ENCODE data around the gene NFYC. TPM values are rescaled to one million over a fixed set of nuclear protein-coding genes. Genes with fewer than 3 reads are reported as not detected.
"Not testable (repeated sequence)": the region's sequence is repeated elsewhere in the genome, so short reads cannot be mapped to it uniquely, and the experiment has no call there.

The NFYC gene
- total RNA-seq, 4 donors from 2014 or later = 31.8 to 63.3 (median 44.0) TPM

- DNase-seq = no peak
- Histone ChIP-seq H3K27me3 (no peaks in the 10 kb centered on the region), H3K27ac (no peak overlapping the region), H3K4me3 (no peak overlapping the region), H3K9me3 (no peaks in the 10 kb centered on the region), H3K4me1 (peaks cover 0 to 7% of the 10 kb centered on the region in 2 donors), H3K36me3 (no peaks in the 10 kb centered on the region)
- no peak for TF ChIP-seq CTCF (IDR thresholded peaks at IDR 0.05)
- TF ChIP-seq POLR2A (IDR thresholded peaks at IDR 0.05) = no peak
- intact Hi-C loops (cut with DNase I; ENCODE audit: low total_unique reads) = no loop called here
Measured at GRCh38 chr1:40697436-40697835, 5.9 kb downstream of the NFYC start.

GRCh38 chr1:40699787-40700186, 8.3 kb downstream of the NFYC start:
- Histone ChIP-seq H3K9me3 (no peaks in the 10 kb centered on the region), H3K4me1 (no peaks in the 10 kb centered on the region), H3K36me3 (no peaks in the 10 kb centered on the region), H3K27ac (peak overlapping the region; percentile 44 to 45), H3K4me3 (no peak overlapping the region), H3K27me3 (no peaks in the 10 kb centered on the region)
- TF ChIP-seq CTCF (IDR thresholded peaks at IDR 0.05) (no peak), POLR2A (IDR thresholded peaks at IDR 0.05) (no peak)
- intact Hi-C loops (cut with DNase I; ENCODE audit: low total_unique reads) = no loop called here
- no peak for DNase-seq

GRCh38 chr1:40701684-40702083, 10.2 kb downstream of the NFYC start:
- intact Hi-C loops (cut with DNase I; ENCODE audit: low total_unique reads) = no loop called here
- H3K4me3 ChIP-seq = no peak overlapping the region
- no peak for DNase-seq
- TF ChIP-seq CTCF (IDR thresholded peaks at IDR 0.05) (no peak), POLR2A (IDR thresholded peaks at IDR 0.05) (no peak)
- no peaks in the 10 kb centered on the region for H3K9me3 ChIP-seq
- H3K4me1 ChIP-seq = no peaks in the 10 kb centered on the region
- H3K27ac ChIP-seq = no peak overlapping the region
- H3K36me3 ChIP-seq = no peaks in the 10 kb centered on the region
- no peaks in the 10 kb centered on the region for H3K27me3 ChIP-seq

DNA sequence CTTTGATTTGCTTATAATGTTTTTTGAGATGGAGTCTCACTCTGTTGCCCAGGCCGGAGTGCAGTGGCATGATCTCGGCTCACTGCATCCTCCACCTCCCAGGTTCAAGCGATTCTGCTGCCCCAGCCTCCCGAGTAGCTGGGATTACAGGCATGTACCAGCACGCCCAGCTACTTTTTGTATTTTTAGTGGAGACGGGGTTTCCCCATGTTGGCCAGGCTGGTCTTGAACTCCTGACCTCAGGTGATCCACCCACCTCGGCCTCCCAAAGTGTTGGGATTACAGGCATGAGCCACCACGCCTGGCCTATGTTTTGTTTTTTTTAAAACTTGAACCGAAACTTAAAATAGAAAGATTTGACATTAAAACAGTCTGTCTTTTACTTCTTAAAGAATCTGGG, 11.3 kb downstream of the NFYC start:
- H3K9me3 ChIP-seq; H3K27ac ChIP-seq; H3K36me3 ChIP-seq; DNase-seq; H3K4me1 ChIP-seq; H3K27me3 ChIP-seq; intact Hi-C loops (cut with DNase I; ENCODE audit: low total_unique reads); H3K4me3 ChIP-seq: not testable (repeated sequence)

- Histone ChIP-seq H3K27ac (no peak overlapping the region), H3K9me3 (no peaks in the 10 kb centered on the region), H3K36me3 (no peaks in the 10 kb centered on the region), H3K4me3 (no peak overlapping the region), H3K27me3 (no peaks in the 10 kb centered on the region), H3K4me1 (no peaks in the 10 kb centered on the region)
- intact Hi-C loops (cut with DNase I; ENCODE audit: low total_unique reads) = no loop called here
- no peak for DNase-seq
- TF ChIP-seq CTCF (IDR thresholded peaks at IDR 0.05) (no peak), POLR2A (IDR thresholded peaks at IDR 0.05) (no peak)
Measured at GRCh38 chr1:40703316-40703715, 11.8 kb downstream of the NFYC start.

Measured in uterus (tissue), 4 donors.